SW480 (cell line): ENCODE measurements around the gene RCN2.

Experiments
- DNase-seq: peaks from one replicate; pipeline ENCODE4 v3.0.0-alpha.2; 2016; ENCODE audit warnings: low spot score

Gene RCN2

DNA sequence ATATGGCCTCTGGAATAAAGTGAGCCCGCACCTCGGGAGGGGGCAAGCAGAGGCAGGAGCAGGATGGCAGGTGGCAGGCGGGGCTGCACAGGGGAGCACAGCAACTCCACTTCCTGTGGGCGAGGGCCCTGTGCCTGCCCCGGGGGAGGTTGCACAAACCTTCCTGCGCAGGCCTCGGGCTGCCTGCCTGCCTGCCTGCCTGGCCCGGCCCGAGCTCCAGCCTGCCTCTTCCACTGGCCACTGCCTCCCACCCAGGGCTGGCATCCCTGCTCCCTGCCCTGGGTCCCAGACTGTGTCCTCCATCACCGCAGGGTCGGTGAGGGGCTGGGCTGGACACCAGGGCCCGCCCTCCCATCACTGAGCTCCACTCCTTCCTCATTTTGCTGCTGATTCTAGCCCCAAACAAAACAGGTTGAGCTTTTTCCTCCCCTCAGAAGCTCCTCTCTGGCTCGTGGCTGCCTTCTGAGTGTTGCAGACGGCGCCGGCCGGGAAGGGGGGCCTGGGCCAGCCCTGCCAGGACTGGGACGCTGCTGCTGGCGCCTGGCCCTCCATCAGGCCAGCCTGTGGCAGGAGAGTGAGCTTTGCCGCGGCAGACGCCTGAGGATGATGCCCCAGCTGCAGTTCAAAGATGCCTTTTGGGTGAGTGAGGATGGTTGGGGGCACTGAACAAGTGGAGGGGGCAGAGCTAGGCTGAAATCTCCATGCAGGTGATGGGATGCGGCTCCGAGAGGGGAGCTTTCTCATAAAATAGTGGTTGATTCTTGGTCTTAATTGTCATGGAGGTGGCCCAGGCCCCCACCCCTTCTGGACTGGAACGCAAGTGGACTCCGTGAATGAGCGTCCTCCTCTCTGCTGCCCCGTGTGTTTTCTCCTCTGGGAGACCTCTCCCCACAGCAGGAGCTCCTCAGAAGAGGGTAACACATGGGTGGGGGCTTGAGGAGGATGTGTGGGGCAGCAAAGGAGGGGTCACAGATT lies 63.7 kb downstream of the RCN2 start, which contains the start of gene PSTPIP1:
PSTPIP1 (plus strand) TSS at position 156 of the 975 bp plus-strand sequence; CDS start at position 604, 448 bp downstream.
- DNase-seq = no peak

DNA sequence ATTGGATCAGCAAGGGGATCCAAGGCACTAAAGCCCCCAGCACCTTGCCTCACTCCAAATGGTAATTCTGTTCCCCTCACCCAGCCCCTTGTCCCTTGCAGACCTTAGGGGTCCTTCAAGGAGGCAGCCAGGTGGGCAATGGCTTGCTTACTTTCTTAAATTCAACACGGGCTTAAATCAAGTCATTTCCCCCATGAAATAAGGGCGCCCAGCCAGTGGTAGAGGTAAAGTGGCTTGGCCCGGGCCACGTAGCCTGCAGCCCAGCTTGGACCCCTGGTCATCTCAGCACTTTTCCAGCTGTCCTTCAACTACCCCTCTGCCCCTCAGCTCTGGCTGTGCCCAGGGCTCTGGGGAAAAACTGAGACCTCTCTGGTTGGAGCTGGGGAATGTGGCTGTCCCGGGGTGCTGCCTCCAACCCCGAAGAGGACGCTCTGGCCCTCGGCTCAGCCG lies 64.6 kb downstream of the RCN2 start:
- DNase-seq = no peak

DNA sequence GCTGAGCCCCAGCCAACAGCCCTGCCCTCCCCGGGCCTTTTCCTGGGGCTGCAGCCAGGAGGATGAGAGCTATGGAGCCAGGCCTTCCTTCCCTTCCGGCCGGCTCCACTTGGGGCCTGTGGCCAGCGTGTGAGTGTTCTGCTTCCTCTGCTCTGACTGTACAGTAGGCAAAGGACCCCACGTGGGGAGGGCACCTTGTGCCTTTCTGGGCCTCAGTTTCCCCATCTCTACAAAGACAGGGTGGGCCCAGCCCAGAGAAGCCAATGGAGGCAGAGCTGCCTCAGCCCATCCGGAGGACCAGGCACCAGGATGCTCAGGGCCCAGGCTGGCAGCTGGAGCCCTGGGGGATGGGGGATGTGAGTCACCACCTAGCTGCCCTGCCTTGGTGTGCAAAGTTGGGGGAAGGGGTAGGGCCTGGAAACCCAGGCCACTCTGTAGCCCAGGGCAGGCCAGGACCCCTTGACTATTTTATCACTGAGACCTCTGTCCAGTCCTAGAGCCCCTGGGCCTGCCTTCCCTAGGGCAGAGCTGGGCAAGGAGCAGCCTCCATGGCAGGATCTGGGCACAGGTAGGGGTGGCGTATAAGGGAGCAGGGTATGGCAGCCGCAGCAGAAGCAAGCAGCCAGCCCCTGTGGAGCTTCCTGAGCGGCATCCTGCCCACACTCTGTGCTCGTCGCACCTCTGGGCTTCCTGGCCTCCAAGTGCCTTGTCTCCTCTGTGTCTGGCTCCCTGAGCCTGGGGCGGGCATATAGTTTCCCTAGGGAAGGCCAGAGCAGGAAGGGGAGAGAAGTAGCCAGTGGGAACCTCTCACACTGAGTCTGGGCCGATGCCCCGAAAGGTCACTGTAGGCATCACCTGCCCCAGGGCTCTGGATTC lies 65.2 kb downstream of the RCN2 start:
- DNase-seq = no peak

DNA sequence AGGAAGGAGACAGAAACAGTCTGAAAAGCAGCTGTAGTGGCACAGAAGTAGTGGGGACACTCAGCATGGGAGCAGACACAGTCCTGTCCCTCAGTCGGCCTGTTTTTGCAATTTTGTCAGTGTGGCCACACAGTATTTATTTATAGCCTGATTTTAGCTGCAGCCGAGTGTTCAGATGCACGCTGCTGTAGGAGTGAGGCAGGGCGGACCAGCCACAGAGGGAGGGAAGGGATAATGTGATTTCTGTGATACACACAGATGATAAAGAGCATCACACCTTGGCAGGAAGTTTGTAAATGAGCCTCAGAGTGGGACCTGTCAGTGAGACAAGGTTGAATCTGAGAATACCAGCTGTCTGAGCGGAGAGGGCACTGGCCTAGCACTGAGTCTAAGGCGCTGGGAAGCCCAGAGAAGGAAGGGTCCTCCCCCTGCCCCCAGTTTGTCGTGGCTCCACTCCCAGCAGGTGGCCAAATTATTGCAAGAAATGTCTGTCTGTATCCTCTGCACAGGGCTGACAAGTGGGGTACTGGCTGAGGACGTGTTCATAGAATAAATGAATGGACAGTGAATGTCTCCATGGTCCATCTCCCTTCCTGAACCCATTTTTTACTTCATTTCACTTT lies 67.2 kb downstream of the RCN2 start:
- no peak for DNase-seq

DNA sequence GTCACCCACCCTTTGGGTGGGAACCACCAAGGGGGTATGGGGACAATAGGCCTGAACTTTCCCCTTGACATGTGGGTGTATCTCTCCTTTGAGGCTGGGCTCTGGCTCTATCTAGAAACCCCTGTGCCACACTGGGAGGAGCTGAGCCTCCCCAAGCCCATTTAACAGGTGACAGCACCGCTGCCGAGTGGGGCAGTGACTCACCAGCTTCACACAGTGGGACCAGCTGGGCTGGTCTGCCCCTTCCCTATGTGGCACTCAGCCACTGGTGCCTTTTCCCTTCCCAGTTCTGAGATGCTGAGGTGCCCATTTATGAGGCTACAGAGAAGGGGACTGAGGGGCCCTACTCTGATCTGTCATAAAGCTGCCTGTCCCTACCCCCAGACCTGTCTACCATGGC lies 68.4 kb downstream of the RCN2 start:
- DNase-seq = no peak

DNA sequence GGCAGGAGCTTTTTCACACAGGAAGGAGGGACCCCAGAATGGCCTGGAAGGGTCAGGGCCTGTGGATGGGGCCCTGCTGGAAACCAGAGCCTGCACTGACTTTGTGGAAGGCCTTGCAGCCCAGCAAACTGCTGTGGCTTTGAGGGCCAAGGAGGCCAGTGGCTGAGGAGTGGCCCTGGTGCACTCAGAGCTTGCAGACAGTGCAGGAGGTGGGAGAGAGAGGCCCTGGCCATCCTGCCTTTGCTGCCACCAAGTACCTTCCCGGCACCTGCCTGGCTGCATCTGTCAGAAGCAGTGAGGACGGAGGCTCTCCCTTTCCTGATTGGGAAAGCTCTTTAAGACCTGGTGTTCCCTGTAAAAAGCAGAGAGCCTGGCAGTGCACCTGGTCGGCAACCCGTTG lies 69.8 kb downstream of the RCN2 start:
- no peak for DNase-seq

DNA sequence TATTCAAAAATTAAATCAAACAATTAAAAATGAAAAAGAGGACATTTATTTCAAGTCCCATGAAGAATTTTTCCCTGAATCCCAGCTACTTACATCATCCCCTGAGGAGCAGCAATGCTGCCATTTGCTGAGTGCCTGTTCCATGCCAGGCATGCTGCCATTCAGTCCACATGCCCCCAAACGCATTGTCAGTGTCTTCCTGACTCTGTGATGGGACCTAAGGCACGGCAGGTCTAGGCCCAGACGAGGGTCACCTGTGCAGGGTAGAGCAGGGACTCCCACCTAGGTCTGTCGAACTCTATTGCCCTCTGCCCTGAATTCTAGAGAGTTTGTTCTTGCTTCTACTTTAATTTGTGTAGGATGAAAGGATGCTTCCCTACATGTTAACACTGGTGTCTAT lies 70.4 kb downstream of the RCN2 start:
- no peak for DNase-seq

DNA sequence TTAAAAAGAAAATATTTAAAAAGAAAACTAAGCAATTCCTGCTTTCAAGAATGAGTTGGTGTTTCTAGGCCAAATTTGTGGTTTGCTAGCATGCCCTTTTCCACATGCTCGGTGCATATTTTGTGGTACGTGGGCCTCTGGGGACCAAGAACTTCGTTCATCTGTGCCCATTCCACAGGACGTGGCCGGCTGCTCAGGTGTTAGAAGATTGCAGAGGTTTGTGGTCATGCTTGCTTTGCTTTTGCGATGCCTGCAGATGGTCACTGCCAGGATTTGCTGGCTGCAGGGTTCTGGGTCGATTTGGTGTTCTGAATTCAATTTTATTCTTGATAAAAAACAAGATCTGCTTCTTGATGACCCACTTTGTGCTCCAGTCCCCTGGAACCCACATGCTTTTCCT lies 70.9 kb downstream of the RCN2 start:
- DNase-seq = no peak

DNA sequence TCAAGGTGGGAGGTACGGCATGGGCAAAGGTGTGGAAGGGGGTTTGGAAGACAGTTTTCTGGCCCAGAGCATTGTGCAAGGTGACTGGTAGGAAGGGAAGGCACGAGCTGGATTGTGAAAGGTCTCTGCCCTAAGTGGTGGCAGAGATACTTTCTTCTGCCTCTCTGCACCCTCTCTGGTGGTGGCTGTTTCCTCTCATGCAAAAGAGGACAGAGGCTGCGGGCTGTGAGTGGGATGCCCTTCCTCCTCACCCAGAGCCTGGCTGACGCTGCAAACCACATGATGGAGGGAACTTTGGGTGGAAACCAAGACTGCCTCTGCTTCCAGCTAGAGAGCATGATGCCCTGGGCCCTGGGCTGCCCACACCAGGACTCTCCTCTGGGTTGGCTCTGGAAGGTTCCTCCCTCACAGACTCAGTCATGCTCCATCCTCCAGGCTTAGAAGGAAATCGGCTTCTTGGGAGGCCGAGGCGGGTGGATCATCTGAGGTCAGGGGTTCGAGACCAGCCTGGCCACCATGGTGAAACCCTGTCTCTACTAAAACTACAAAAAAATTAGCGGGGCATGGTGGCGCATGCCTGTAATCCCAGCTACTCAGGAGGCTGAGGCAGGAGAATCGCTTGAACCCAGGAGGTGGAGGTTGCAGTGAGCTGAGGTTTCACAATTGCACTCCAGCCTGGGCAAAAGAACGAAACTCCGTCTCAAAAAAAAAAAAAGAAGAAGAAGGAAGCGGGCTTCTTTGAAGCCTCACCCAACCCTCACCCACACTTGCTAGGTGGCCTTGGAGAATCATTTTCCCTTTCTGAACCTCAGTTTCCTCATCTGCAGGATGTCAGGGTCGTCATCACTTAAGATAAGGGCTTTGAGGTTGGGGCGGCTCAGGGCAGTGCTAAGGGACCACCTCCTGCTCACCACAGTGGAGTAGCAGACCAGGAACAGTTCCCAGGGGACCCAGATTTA lies 71.7 kb downstream of the RCN2 start:
- DNase-seq = no peak
